B cell (primary cell): ENCODE data around the gene UQCR11. TPM values are rescaled to one million over a fixed set of nuclear protein-coding genes. Genes with fewer than 3 reads are reported as not detected.

ENCODE experiments used
- ATAC-seq: fragments of 200-7000 bp; cut with Tn5 transposase; one replicate; pipeline ENCODE4 v1.10.0; 2021; ENCODE audit warnings: low read depth, mild to moderate bottlenecking, moderate number of reproducible peaks, moderate library complexity
- CTCF ChIA-PET: fragments of 350-600 bp; sonication (Branson Sonifier 250); formaldehyde crosslinking; loops from one replicate; lab custom pipeline; 2021; ENCODE audit warnings: antibody characterized with exemption, inconsistent platforms; lab: Charles Lee
- POLR2A ChIA-PET: fragments of 350-600 bp; sonication (Branson Sonifier 250); formaldehyde crosslinking; loops from one replicate; lab custom pipeline; 2021; ENCODE audit warnings: antibody characterized with exemption; lab: Charles Lee
- DNase-seq: peaks from one replicate; pipeline ENCODE4 v3.0.0; 2013
- H2AFZ ChIP-seq: 2 replicates; pipeline ENCODE4 v1.6.1; 2012; ENCODE audit warnings: mild to moderate bottlenecking, low read depth, low read length; ENCODE audit not compliant: insufficient read depth, poor library complexity, severe bottlenecking
- H3K27ac ChIP-seq, 2 donors: 1 replicate in 1 of 2; 2 replicates in 1 of 2; pipeline ENCODE4 v1.5.1; 2012 to 2013; ENCODE audit warnings: low read length in 2 of 2, mild to moderate bottlenecking in 2 of 2, moderate library complexity in 1 of 2
- H3K27me3 ChIP-seq, 4 experiments: fragments of 200-600 bp in 1 of 4; sonication (generic) in 1 of 4; replicated peaks in 1 of 4; 1 replicate in 2 of 4; 2 replicates in 2 of 4; pipeline versions ENCODE4 v1.6.1 to v1.7.0; 2013 to 2016; ENCODE audit warnings: low read length in 3 of 4, mild to moderate bottlenecking in 2 of 4, mixed read lengths in 1 of 4, moderate library complexity in 1 of 4; ENCODE audit not compliant: insufficient read depth in 4 of 4, control insufficient read depth in 3 of 4; ENCODE audit errors: control extremely low read depth in 1 of 4
- H3K36me3 ChIP-seq, 2 experiments: replicated peaks in 1 of 2; 1 replicate in 1 of 2; 2 replicates in 1 of 2; pipeline versions ENCODE4 v1.6.1 to v1.7.1; 2013; ENCODE audit warnings: low read length in 1 of 2; ENCODE audit not compliant: insufficient read depth in 2 of 2, control insufficient read depth in 1 of 2; ENCODE audit errors: control extremely low read depth in 1 of 2, extremely low read depth in 1 of 2
- H3K4me1 ChIP-seq, 2 donors: fragments of 200-600 bp in 1 of 2; sonication (generic) in 1 of 2; 1 replicate in 1 of 2; 2 replicates in 1 of 2; pipeline versions ENCODE4 v1.5.1 to v1.6.1; 2013 to 2017; ENCODE audit warnings: low read length in 2 of 2; ENCODE audit not compliant: control insufficient read depth in 2 of 2, insufficient read depth in 2 of 2
- H3K4me2 ChIP-seq: replicated peaks from 2 replicates; pipeline ENCODE3; 2012; ENCODE audit warnings: mild to moderate bottlenecking, low read depth, low read length; ENCODE audit not compliant: poor library complexity, severe bottlenecking
- H3K4me3 ChIP-seq, 5 experiments: fragments of 200-600 bp in 1 of 5; sonication (generic) in 1 of 5; 1 replicate in 3 of 5; 2 replicates in 2 of 5; pipeline versions ENCODE4 v1.5.1 to v1.7.0; 2011 to 2016; ENCODE audit warnings: low read length in 4 of 5, mild to moderate bottlenecking in 4 of 5, low read depth in 2 of 5, control low read depth in 1 of 5, moderate library complexity in 1 of 5; ENCODE audit not compliant: insufficient read depth in 1 of 5; ENCODE audit errors: control extremely low read depth in 1 of 5, extremely low read depth in 1 of 5
- H3K79me2 ChIP-seq: fragments of 200-600 bp; sonication (generic); one replicate; pipeline ENCODE4 v1.6.0; 2016; ENCODE audit warnings: low read length; ENCODE audit not compliant: control insufficient read depth, insufficient read depth
- H3K9ac ChIP-seq: fragments of 200-600 bp; sonication (generic); 2 replicates; pipeline ENCODE4 v1.6.1; 2017; ENCODE audit warnings: mild to moderate bottlenecking, low read length, moderate library complexity
- H3K9me3 ChIP-seq, 3 donors: one replicate each; pipeline versions ENCODE4 v1.6.1 to v1.7.1; 2013; ENCODE audit warnings: low read length in 2 of 3; ENCODE audit not compliant: control insufficient read depth in 2 of 3, insufficient read depth in 1 of 3; ENCODE audit errors: control extremely low read depth in 1 of 3
- H4K20me1 ChIP-seq: 2 replicates; pipeline ENCODE4 v1.6.0; 2012; ENCODE audit warnings: mild to moderate bottlenecking, low read length; ENCODE audit not compliant: insufficient read depth, control insufficient read depth, poor library complexity, severe bottlenecking
- H3K27ac Mint-ChIP-seq: one replicate; pipeline ENCODE4 v1.8.0; 2021; ENCODE audit warnings: mixed read lengths
- H3K27me3 Mint-ChIP-seq: one replicate; pipeline ENCODE4 v1.8.0; 2021; ENCODE audit warnings: mixed read lengths
- H3K4me1 Mint-ChIP-seq: one replicate; pipeline ENCODE4 v1.8.0; 2021; ENCODE audit warnings: mixed read lengths
- H3K4me3 Mint-ChIP-seq: one replicate; pipeline ENCODE4 v1.8.0; 2021; ENCODE audit warnings: mixed read lengths
- H3K9me3 Mint-ChIP-seq: one replicate; pipeline ENCODE4 v1.8.0; 2022; ENCODE audit warnings: mixed read lengths; ENCODE audit not compliant: insufficient read depth
- CTCF ChIP-seq: fragments of 200-600 bp; IDR thresholded peaks from one replicate; pipeline ENCODE4 v1.8.0; 2022; ENCODE audit warnings: antibody characterized with exemption, mild to moderate bottlenecking
- EZH2 ChIP-seq: IDR thresholded peaks from 2 replicates; pipeline ENCODE4 v1.6.1; 2012; ENCODE audit warnings: borderline replicate concordance, low read depth, mild to moderate bottlenecking, moderate library complexity, low read length; ENCODE audit not compliant: insufficient read depth, poor library complexity, severe bottlenecking
- WGBS: methylation state at CpG from one replicate; pipeline ENCODE4 v1.1.5; 2013; ENCODE audit warnings: missing lambda C conversion rate; ENCODE audit not compliant: insufficient coverage; 5-methylcytosine and 5-hydroxymethylcytosine counted together
- intact Hi-C: fragments of 100-400 bp; cut with micrococcal nuclease; formaldehyde crosslinking; loops from one replicate; pipeline ENCODE4 v1.10.0; 2022
- polyA plus RNA-seq: library from polyadenylated mRNA; depleted of rRNA; stranded (reverse); fragments of >200 nt; gene quantifications from 2 replicates; pipeline ENCODE4 v1.2.3, GENCODE V29; 2012
- total RNA-seq, 2 donors: library from RNA; stranded (reverse); fragments of 120-200 nt in 1 of 2; gene quantifications; 1 replicate in 1 of 2; 2 replicates in 1 of 2; pipeline versions ENCODE4 v1.2.3 to v1.2.4, GENCODE V29; 2013 to 2022

Gene UQCR11
- total and polyA plus RNA-seq, 2 donors (not counting 1 experiment from before 2014, with no cell fraction given) = 59.5 to 66.8 TPM

- Histone ChIP-seq H3K36me3 (no peaks in the 10 kb centered on the region), H3K9me3 (no peaks in the 10 kb centered on the region), H3K4me1 (peaks cover 11 to 13% of the 10 kb centered on the region in 2 donors), H2AFZ (peak overlapping the region; percentile 62), H3K4me3 (peak overlapping the region in 2 of 5 experiments; percentile 26 to 29), H4K20me1 (peaks cover 5% of the 10 kb centered on the region), H3K9ac (peak overlapping the region; percentile 29), H3K79me2 (peaks cover 3% of the 10 kb centered on the region), H3K4me2 (peak overlapping the region; percentile 85), H3K27me3 (peaks cover 0 to 18% (median 0%) of the 10 kb centered on the region in 4 experiments), H3K27ac (no peak overlapping the region)
- peak; percentile 56 for DNase-seq
- Mint-ChIP-seq H3K4me1 (peaks cover 2% of the 10 kb centered on the region), H3K27ac (no peak overlapping the region), H3K4me3 (peak overlapping the region; percentile 66), H3K9me3 (no peaks in the 10 kb centered on the region), H3K27me3 (peaks cover 3% of the 10 kb centered on the region)
- intact Hi-C loops = no loop called here
- ChIA-PET POLR2A (no interaction called here), CTCF (no interaction called here)
- 4% methylated on average over 108 of the region's 108 CpGs for WGBS
- ATAC-seq = no peak
- no peak for TF ChIP-seq CTCF
- peak; percentile 83 for TF ChIP-seq EZH2
Observed at GRCh38 chr19:1567116-1567847, 38.0 kb downstream of the UQCR11 start.

- peak overlapping the region; percentile 85 for H3K4me2 ChIP-seq
- no peak for DNase-seq
- H3K27me3 ChIP-seq = peaks cover 0 to 18% (median 0%) of the 10 kb centered on the region in 4 experiments
- Mint-ChIP-seq H3K4me3 (no peak overlapping the region), H3K9me3 (no peaks in the 10 kb centered on the region), H3K27me3 (peaks cover 3% of the 10 kb centered on the region), H3K4me1 (peaks cover 2% of the 10 kb centered on the region), H3K27ac (no peak overlapping the region)
- ChIA-PET CTCF (interaction anchor here (0.6 kb wide), 1 partner anchor 22 kb away, joined by 3 read pairs; no protein-coding TSS in a partner anchor), POLR2A (no interaction called here)
- peak overlapping the region; percentile 29 for H3K9ac ChIP-seq
- no peaks in the 10 kb centered on the region for H3K9me3 ChIP-seq
- no peaks in the 10 kb centered on the region for H3K36me3 ChIP-seq
- H3K79me2 ChIP-seq = peaks cover 3% of the 10 kb centered on the region
- H3K27ac ChIP-seq = no peak overlapping the region
- intact Hi-C loops = no loop called here
- H2AFZ ChIP-seq = peak overlapping the region; percentile 62
- no peak for ATAC-seq
- TF ChIP-seq CTCF (no peak), EZH2 (no peak)
- peaks cover 11 to 13% of the 10 kb centered on the region in 2 donors for H3K4me1 ChIP-seq
- H4K20me1 ChIP-seq = peaks cover 5% of the 10 kb centered on the region
- 39% methylated on average over 29 of the region's 42 CpGs for WGBS
- no peak overlapping the region for H3K4me3 ChIP-seq
Observed at GRCh38 chr19:1566392-1567115, 38.7 kb downstream of the UQCR11 start.
